GM18861 (cell line): ENCODE data around the gene ZNF263.

Experiments used
- ATAC-seq: cut with Tn5 transposase; IDR thresholded peaks from one replicate; pipeline ENCODE4 v1.9.1; 2021; ENCODE audit not compliant: unreplicated experiment

ZNF263 gene

GRCh38 chr16:3282730-3283542, at the start of gene ZNF263:
ZNF263 (plus strand) TSS chr16:3283491; CDS start chr16:3283819, 328 bp downstream.
- ATAC-seq: peak; percentile 68

GRCh38 chr16:3234543-3234856, 48.8 kb upstream of the ZNF263 start:
- no peak for ATAC-seq

- ATAC-seq: peak; percentile 74
Measured at GRCh38 chr16:3234857-3235561, 48.3 kb upstream of the ZNF263 start, which contains the start of gene ZNF200. ZNF200 (minus strand) TSS chr16:3235158; CDS start chr16:3233755, 1,403 bp downstream.

- ATAC-seq: no peak
Measured at GRCh38 chr16:3235856-3236669, 47.2 kb upstream of the ZNF263 start.

GRCh38 chr16:3241761-3242160, 41.5 kb upstream of the ZNF263 start:
- ATAC-seq: no peak

GRCh38 chr16:3242709-3243108, 40.6 kb upstream of the ZNF263 start:
- ATAC-seq: no peak

GRCh38 chr16:3243882-3244281, 39.4 kb upstream of the ZNF263 start:
- ATAC-seq: no peak

- ATAC-seq: no peak
Measured at GRCh38 chr16:3246002-3246401, 37.3 kb upstream of the ZNF263 start.

GRCh38 chr16:3246876-3247275, 36.4 kb upstream of the ZNF263 start:
- ATAC-seq: no peak

- ATAC-seq: no peak
Measured at GRCh38 chr16:3248596-3248995, 34.7 kb upstream of the ZNF263 start.

GRCh38 chr16:3249020-3249419, 34.3 kb upstream of the ZNF263 start:
- no peak for ATAC-seq

GRCh38 chr16:3249451-3249850, 33.8 kb upstream of the ZNF263 start:
- ATAC-seq: no peak

- no peak for ATAC-seq
Measured at GRCh38 chr16:3252967-3253366, 30.3 kb upstream of the ZNF263 start.

- ATAC-seq: no peak
Measured at GRCh38 chr16:3254309-3254708, 29.0 kb upstream of the ZNF263 start.

- ATAC-seq: no peak
Measured at GRCh38 chr16:3256146-3256865, 27.0 kb upstream of the ZNF263 start, which contains the start of gene MEFV. MEFV (minus strand) TSS chr16:3256633; CDS start chr16:3256587, 46 bp downstream.

GRCh38 chr16:3256866-3257465, 26.3 kb upstream of the ZNF263 start:
- no peak for ATAC-seq

GRCh38 chr16:3259836-3260235, 23.5 kb upstream of the ZNF263 start:
- ATAC-seq: no peak

GRCh38 chr16:3262517-3262916, 20.8 kb upstream of the ZNF263 start:
- ATAC-seq: no peak

- ATAC-seq: peak; percentile 70
Measured at GRCh38 chr16:3264137-3265036, 18.9 kb upstream of the ZNF263 start.
